HEK293T (cell line): ENCODE results near the gene EXD3.

ENCODE experiments used
- CTCF ChIA-PET: fragments of 350-600 bp; formaldehyde crosslinking; extraction: SDS; loops from one replicate; lab custom pipeline; 2021; ENCODE audit warnings: antibody characterized with exemption, inconsistent platforms; lab: Yijun Ruan, JAX
- POLR2A ChIA-PET: fragments of 350-600 bp; formaldehyde crosslinking; extraction: SDS; loops from one replicate; lab custom pipeline; 2020; ENCODE audit warnings: antibody characterized with exemption, inconsistent platforms; lab: Yijun Ruan, JAX
- DNase-seq: peaks from one replicate; pipeline ENCODE4 v3.0.0; 2012; ENCODE audit warnings: mixed read lengths; ENCODE audit errors: extremely low spot score
- ARNT ChIP-seq: fragments of 450-650 bp; IDR thresholded peaks from 2 replicates; pipeline ENCODE4 v1.6.1; 2017; ENCODE audit warnings: mild to moderate bottlenecking
- BHLHE40 ChIP-seq: fragments of 450-650 bp; IDR thresholded peaks from 2 replicates; pipeline ENCODE4 v1.6.1; 2016; ENCODE audit warnings: mild to moderate bottlenecking, moderate library complexity, borderline replicate concordance
- CTBP1 ChIP-seq: fragments of 450-650 bp; IDR thresholded peaks from 2 replicates; pipeline ENCODE4 v1.6.1; 2016; ENCODE audit warnings: borderline replicate concordance
- ELF4 ChIP-seq: fragments of 450-650 bp; IDR thresholded peaks from 2 replicates; pipeline ENCODE4 v1.6.1; 2017; ENCODE audit warnings: antibody characterized with exemption
- FOXA1 ChIP-seq: fragments of 450-650 bp; IDR thresholded peaks from 2 replicates; pipeline ENCODE4 v1.6.1; 2016; ENCODE audit warnings: mild to moderate bottlenecking
- FOXK2 ChIP-seq: fragments of 450-650 bp; IDR thresholded peaks from 2 replicates; pipeline ENCODE4 v1.6.1; 2016; ENCODE audit warnings: mild to moderate bottlenecking
- FOXM1 ChIP-seq: fragments of 450-650 bp; IDR thresholded peaks from 2 replicates; pipeline ENCODE4 v1.6.1; 2017; ENCODE audit warnings: mild to moderate bottlenecking, borderline replicate concordance
- HDGF ChIP-seq: fragments of 450-650 bp; IDR thresholded peaks from 2 replicates; pipeline ENCODE4 v1.6.1; 2017; ENCODE audit warnings: antibody characterized with exemption, borderline replicate concordance
- L3MBTL2 ChIP-seq: fragments of 450-650 bp; conservative IDR thresholded peaks from 2 replicates; pipeline ENCODE4 v1.6.1; 2016; ENCODE audit warnings: mild to moderate bottlenecking
- LEF1 ChIP-seq: fragments of 450-650 bp; IDR thresholded peaks from 2 replicates; pipeline ENCODE4 v1.6.1; 2017; ENCODE audit warnings: mild to moderate bottlenecking, borderline replicate concordance
- NFRKB ChIP-seq: fragments of 450-650 bp; IDR thresholded peaks from 2 replicates; pipeline ENCODE4 v1.6.1; 2016; ENCODE audit warnings: mild to moderate bottlenecking, moderate library complexity
- SP1 ChIP-seq: fragments of 450-650 bp; IDR thresholded peaks from 2 replicates; pipeline ENCODE4 v1.6.1; 2017
- SUZ12 ChIP-seq: fragments of 450-650 bp; IDR thresholded peaks from 2 replicates; pipeline ENCODE4 v1.6.1; 2016; ENCODE audit warnings: mild to moderate bottlenecking
- TARDBP ChIP-seq: fragments of 450-650 bp; IDR thresholded peaks from 2 replicates; pipeline ENCODE4 v1.6.1; 2016
- ZNF384 ChIP-seq: fragments of 450-650 bp; IDR thresholded peaks from 2 replicates; pipeline ENCODE4 v1.6.1; 2016
- TF ChIP-seq, protein P1 (sequence below): fragments of 450-650 bp; IDR thresholded peaks from 2 replicates; pipeline ENCODE4 v1.6.1; 2016

EXD3 gene

DNA sequence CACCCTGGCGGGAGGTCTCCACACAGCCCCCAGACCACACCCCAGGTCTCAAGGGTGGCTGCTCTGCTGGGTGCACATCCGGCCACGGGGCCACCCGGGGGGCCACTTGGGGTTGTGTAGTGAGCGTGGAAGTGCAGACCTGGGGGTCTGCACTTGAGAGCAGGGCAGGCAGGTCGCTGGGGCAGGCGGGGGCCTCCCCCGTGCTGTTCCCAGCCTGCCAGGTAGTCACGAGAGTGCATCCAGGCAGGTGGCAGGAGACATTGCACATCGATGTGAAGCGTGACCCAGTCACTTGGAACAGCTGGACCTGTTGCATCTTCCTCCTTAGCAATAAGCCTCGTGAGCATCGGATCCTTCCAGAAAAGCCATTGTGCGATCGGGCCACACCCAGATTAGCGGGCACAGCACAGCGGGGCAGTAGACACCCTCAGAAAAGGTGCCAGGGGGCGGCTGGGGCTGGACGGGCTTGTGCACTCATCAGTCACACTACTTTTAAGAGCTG lies 23.0 kb upstream of the EXD3 start:
- POLR2A ChIA-PET, result interaction anchor here (1.0 to 1.2 kb wide), 2 partner anchors 13 to 21 kb away, joined by 3 to 4 read pairs; partner anchors contain the start of gene NSMF
- DNase-seq, result no peak
- CTCF ChIA-PET, result interaction anchor here (0.6 to 1.3 kb wide), 4 partner anchors 14 to 159 kb away, joined by 3 to 8 read pairs (median 3); partner anchors contain the start of gene EXD3
- no peak for TF ChIP-seq ARNT

DNA sequence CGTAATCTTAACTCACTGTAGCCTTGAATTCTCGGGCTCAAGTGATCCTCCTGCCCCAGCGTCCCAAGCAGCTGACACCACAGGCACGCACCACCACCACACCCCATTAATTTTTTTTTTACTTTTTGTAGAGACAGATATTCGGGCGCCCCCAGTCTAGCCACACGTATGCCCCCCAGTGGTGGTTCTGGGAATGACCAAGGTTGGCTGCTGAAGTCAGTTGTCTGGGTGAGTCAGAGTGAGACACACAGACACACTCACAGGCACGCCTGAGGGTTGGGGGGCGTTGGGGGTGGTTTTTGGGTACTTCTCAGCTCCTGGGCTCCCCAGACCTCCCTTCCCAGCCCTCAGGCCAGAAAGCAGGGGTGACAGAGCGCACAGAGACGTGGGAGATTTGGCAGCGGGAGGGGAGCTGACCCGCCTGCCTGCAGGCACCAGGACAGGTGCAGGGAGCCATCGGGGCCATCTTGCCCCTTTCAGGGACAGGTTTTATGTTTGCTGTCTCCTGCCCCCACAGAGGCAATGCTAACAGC lies 22.4 kb upstream of the EXD3 start:
- ChIA-PET POLR2A (interaction anchor here (1.2 kb wide), 1 partner anchor 20 kb away, joined by 4 read pairs; no protein-coding TSS in a partner anchor), CTCF (interaction anchor here (0.7 to 1.3 kb wide), 3 partner anchors 13 to 158 kb away, joined by 3 to 8 read pairs (median 3); no protein-coding TSS in a partner anchor)
- TF ChIP-seq FOXA1 (no peak), BHLHE40 (no peak), HDGF (no peak), ELF4 (no peak), ARNT (no peak), TARDBP (no peak), FOXK2 (no peak), CTBP1 (no peak), LEF1 (no peak), SP1 (no peak), NFRKB (no peak), ZNF384 (no peak), FOXM1 (no peak), L3MBTL2 (no peak), SUZ12 (no peak)
- TF ChIP-seq, protein P1, sequence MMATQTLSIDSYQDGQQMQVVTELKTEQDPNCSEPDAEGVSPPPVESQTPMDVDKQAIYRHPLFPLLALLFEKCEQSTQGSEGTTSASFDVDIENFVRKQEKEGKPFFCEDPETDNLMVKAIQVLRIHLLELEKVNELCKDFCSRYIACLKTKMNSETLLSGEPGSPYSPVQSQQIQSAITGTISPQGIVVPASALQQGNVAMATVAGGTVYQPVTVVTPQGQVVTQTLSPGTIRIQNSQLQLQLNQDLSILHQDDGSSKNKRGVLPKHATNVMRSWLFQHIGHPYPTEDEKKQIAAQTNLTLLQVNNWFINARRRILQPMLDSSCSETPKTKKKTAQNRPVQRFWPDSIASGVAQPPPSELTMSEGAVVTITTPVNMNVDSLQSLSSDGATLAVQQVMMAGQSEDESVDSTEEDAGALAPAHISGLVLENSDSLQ, result no peak
- DNase-seq, result peak; percentile 58

DNA sequence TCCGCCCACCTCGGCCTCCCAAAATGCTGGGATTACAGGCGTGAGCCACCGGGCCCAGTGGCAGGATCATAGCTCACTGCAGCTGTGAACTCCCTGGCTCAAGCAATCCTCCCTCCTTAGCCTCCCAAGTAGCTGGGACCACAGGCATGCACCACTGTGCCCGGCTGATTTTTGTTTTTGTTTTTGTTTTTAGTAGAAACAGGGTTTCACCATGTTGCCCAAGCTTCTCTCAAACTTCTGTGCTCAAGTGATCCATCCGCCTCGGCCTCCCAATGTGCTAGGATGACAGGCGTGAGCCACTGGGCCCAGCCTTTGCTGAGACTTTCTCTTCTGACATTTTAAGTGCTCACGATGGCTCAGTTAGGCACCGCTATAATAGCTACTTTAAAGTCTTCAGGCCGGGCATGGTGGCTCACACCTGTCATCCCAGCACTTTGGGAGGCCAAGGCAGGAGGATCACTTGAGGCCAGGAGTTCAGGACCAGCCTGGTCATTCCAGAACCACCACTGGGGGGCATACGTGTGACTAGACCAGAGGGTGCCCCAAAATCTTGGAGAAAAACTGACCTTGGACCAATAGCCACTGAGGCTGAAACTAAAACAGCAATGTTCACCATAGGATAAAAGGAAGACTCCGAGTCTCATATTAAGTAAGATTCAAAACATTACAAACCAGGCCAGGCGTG lies 21.3 kb upstream of the EXD3 start:
- no peak for TF ChIP-seq ARNT
- TF ChIP-seq, protein P1, result no peak
- no peak for TF ChIP-seq FOXK2
- TF ChIP-seq HDGF, result no peak
- no peak for DNase-seq
- POLR2A ChIA-PET, result interaction anchor here (0.9 kb wide), 1 partner anchor 21 kb away, joined by 3 read pairs; the partner anchor contains the start of genes EXD3 and NOXA1
- CTCF ChIA-PET, result no interaction called here

DNA sequence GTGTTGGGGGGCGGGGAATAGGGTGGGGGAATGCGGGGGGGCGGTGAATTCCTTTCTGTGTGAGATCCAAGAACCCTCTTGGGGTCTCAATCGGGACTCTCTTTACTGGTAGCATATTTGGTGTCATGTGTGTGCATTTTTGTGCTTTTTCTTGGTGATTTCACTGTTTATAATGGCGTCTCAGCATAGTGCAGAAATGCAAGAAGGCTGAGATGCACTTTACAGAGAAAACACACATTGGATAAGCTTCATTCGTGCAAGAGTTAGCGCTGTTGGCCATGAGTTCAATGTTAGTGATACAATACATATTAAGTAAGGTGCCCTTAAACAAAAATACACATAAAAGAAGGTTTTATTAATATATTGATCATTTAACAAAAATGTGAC lies 19.0 kb upstream of the EXD3 start:
- ChIA-PET CTCF (interaction anchor here (1.2 kb wide), 1 partner anchor 19 kb away, joined by 4 read pairs; the partner anchor contains the start of gene EXD3), POLR2A (interaction anchor here (1.0 kb wide), 1 partner anchor 19 kb away, joined by 5 read pairs; the partner anchor contains the start of genes EXD3 and NOXA1)
- DNase-seq, result no peak
- TF ChIP-seq SP1 (no peak), ARNT (no peak), BHLHE40 (no peak), HDGF (no peak), FOXA1 (no peak), NFRKB (no peak), L3MBTL2 (no peak), ELF4 (no peak), ZNF384 (no peak), FOXM1 (no peak), FOXK2 (no peak), SUZ12 (no peak), LEF1 (no peak), TARDBP (no peak), CTBP1 (no peak)
- TF ChIP-seq, protein P1, result no peak

DNA sequence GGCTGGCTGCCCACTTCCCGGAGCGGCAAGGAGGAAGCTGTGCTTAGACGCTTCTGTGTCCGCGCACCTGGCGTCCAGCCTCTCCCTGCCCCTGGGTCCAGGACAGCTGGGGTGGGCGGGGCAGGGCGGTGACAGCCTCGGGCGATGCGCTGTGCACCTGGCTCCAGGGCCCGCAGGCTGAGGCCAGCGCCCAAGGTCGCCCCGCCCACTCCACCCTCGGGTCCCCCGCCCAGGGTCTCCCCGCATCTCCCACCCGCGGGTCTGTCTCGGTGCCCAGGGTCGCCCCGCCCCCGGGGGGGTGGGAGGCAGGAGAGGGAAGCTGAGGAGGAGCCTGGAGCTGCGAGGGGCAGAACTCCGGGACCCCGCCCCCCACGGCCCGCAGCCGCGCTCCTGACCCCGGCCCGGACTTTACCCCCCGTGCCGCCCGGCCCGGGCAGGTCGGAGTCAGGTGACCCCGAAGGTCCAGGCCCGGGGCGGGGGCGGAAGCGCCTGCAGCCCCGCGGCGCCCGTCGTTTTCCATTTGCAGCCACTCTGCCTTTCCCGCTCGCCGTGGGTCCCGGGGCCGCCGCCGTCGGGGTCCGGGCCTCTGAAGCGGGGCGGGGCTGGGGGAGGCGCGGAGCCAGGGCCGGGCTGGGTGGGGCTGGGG lies 18.4 kb upstream of the EXD3 start, which contains the start of gene ENTPD8:
ENTPD8 (minus strand) TSS at position 69 of the 646 bp plus-strand sequence. CDS start 3,072 bp downstream, outside the sequence.
- ChIA-PET CTCF (interaction anchor here (1.2 kb wide), 1 partner anchor 19 kb away, joined by 4 read pairs; the partner anchor contains the start of gene EXD3), POLR2A (interaction anchor here (1.0 kb wide), 1 partner anchor 18 kb away, joined by 5 read pairs; the partner anchor contains the start of genes EXD3 and NOXA1)
- TF ChIP-seq SP1 (no peak), ELF4 (no peak), L3MBTL2 (no peak), CTBP1 (no peak), LEF1 (no peak), TARDBP (no peak), BHLHE40 (no peak), FOXK2 (no peak), HDGF (no peak), SUZ12 (no peak), NFRKB (no peak), FOXA1 (no peak), ARNT (no peak), FOXM1 (no peak), ZNF384 (no peak)
- TF ChIP-seq, protein P1, result no peak
- peak; percentile 62 for DNase-seq
